GM19035 (cell line): ENCODE results near the gene CNTNAP3B.
"Not testable (repeated sequence)": the region's sequence is repeated elsewhere in the genome, so short reads cannot be mapped to it uniquely, and the experiment has no call there.

Source experiments
- ATAC-seq: cut with Tn5 transposase; IDR thresholded peaks from one replicate; pipeline ENCODE4 v1.9.1; 2021; ENCODE audit not compliant: unreplicated experiment

CNTNAP3B gene

GRCh38 chr9:42129073-42129729, at the start of gene CNTNAP3B:
TSS of gene CNTNAP3B (minus strand) at chr9:42129426. CDS start at chr9:42129094, 332 bp downstream.
- ATAC-seq = not testable (repeated sequence)

- ATAC-seq = not testable (repeated sequence)
These were observed 31.1 kb upstream of the CNTNAP3B start for GRCh38 chr9:42160299-42160698.

- ATAC-seq = not testable (repeated sequence)
These were observed 2.0 kb downstream of the CNTNAP3B start for GRCh38 chr9:42127056-42127841.

- ATAC-seq = not testable (repeated sequence)
These were observed 8.2 kb downstream of the CNTNAP3B start for GRCh38 chr9:42121007-42121406.

- not testable (repeated sequence) for ATAC-seq
These were observed 33.3 kb downstream of the CNTNAP3B start for GRCh38 chr9:42095929-42096328.

GRCh38 chr9:42084559-42084952, 44.7 kb downstream of the CNTNAP3B start:
- ATAC-seq = not testable (repeated sequence)

- not testable (repeated sequence) for ATAC-seq
These were observed 45.2 kb downstream of the CNTNAP3B start for GRCh38 chr9:42083877-42084558.

- ATAC-seq = not testable (repeated sequence)
These were observed 48.9 kb downstream of the CNTNAP3B start for GRCh38 chr9:42080376-42080775.

- not testable (repeated sequence) for ATAC-seq
These were observed 54.4 kb downstream of the CNTNAP3B start for GRCh38 chr9:42074868-42075267.

- not testable (repeated sequence) for ATAC-seq
These were observed 58.2 kb downstream of the CNTNAP3B start for GRCh38 chr9:42071026-42071425.

- ATAC-seq = not testable (repeated sequence)
These were observed 59.0 kb downstream of the CNTNAP3B start for GRCh38 chr9:42070035-42070799.

- ATAC-seq = not testable (repeated sequence)
These were observed 75.4 kb downstream of the CNTNAP3B start for GRCh38 chr9:42053874-42054273.

- not testable (repeated sequence) for ATAC-seq
These were observed 78.5 kb downstream of the CNTNAP3B start for GRCh38 chr9:42050701-42051100.

GRCh38 chr9:42044422-42045010, 84.7 kb downstream of the CNTNAP3B start:
- not testable (repeated sequence) for ATAC-seq

GRCh38 chr9:42033541-42033940, 95.7 kb downstream of the CNTNAP3B start:
- ATAC-seq = not testable (repeated sequence)

GRCh38 chr9:42020639-42021038, 108.6 kb downstream of the CNTNAP3B start:
- ATAC-seq = not testable (repeated sequence)

- not testable (repeated sequence) for ATAC-seq
These were observed 110.9 kb downstream of the CNTNAP3B start for GRCh38 chr9:42018220-42018922.

GRCh38 chr9:42014317-42014716, 114.9 kb downstream of the CNTNAP3B start:
- not testable (repeated sequence) for ATAC-seq

- not testable (repeated sequence) for ATAC-seq
These were observed 137.6 kb downstream of the CNTNAP3B start for GRCh38 chr9:41991607-41992006.

GRCh38 chr9:41980271-41980670, 149.0 kb downstream of the CNTNAP3B start:
- ATAC-seq = not testable (repeated sequence)
